H7 (cell line): ENCODE measurements around the gene NLN. TPM values are rescaled to one million over a fixed set of nuclear protein-coding genes. Genes with fewer than 3 reads are reported as not detected.
"Not testable (repeated sequence)": the region's sequence is repeated elsewhere in the genome, so short reads cannot be mapped to it uniquely, and the experiment has no call there.

ENCODE experiments used
- DNase-seq: peaks from one replicate; pipeline ENCODE4 v3.0.0; 2012
- H3K27me3 ChIP-seq: 2 replicates; pipeline ENCODE4 v1.6.0; 2011; ENCODE audit warnings: mild to moderate bottlenecking, low read length; ENCODE audit not compliant: control insufficient read depth, insufficient read depth
- H3K36me3 ChIP-seq: replicated peaks from 2 replicates; pipeline ENCODE4 v1.5.1; 2011; ENCODE audit warnings: low read length; ENCODE audit not compliant: control insufficient read depth, insufficient read depth
- H3K4me3 ChIP-seq: 2 replicates; pipeline ENCODE4 v1.5.1; 2011; ENCODE audit warnings: low read depth, mild to moderate bottlenecking, control low read depth, low read length, moderate library complexity; ENCODE audit not compliant: insufficient read depth
- total RNA-seq: library from RNA; depleted of rRNA; stranded (reverse); fragments of >200 nt; shearing (Covaris generic); gene quantifications from 2 replicates; pipeline ENCODE4 v1.2.3, GENCODE V29; 2014

The NLN gene
- total RNA-seq, 1 experiment from 2014 or later, result 121 TPM

GRCh38 chr5:65832603-65833228 is 110.7 kb downstream of the NLN start:
- H3K36me3 ChIP-seq, result no peaks in the 10 kb centered on the region; the same call in 1 of the 2 replicates
- H3K27me3 ChIP-seq, result no peaks in the 10 kb centered on the region
- no peak for DNase-seq
- no peak overlapping the region for H3K4me3 ChIP-seq

- H3K36me3 ChIP-seq, result no peaks in the 10 kb centered on the region; the same call in 1 of the 2 replicates
- no peak for DNase-seq
- no peaks in the 10 kb centered on the region for H3K27me3 ChIP-seq
- no peak overlapping the region for H3K4me3 ChIP-seq
Observed at GRCh38 chr5:65833780-65834179, 111.8 kb downstream of the NLN start.

GRCh38 chr5:65834306-65834705 is 112.3 kb downstream of the NLN start:
- Histone ChIP-seq H3K27me3 (no peaks in the 10 kb centered on the region), H3K4me3 (no peak overlapping the region), H3K36me3 (no peaks in the 10 kb centered on the region; the same call in 1 of the 2 replicates)
- DNase-seq, result no peak

GRCh38 chr5:65835191-65835590 is 113.2 kb downstream of the NLN start:
- Histone ChIP-seq H3K4me3 (no peak overlapping the region), H3K36me3 (no peaks in the 10 kb centered on the region; the same call in 1 of the 2 replicates), H3K27me3 (no peaks in the 10 kb centered on the region)
- DNase-seq, result no peak

GRCh38 chr5:65837139-65837538 is 115.1 kb downstream of the NLN start:
- H3K27me3 ChIP-seq, result no peaks in the 10 kb centered on the region
- H3K4me3 ChIP-seq, result no peak overlapping the region
- no peak for DNase-seq
- no peaks in the 10 kb centered on the region; the same call in 1 of the 2 replicates for H3K36me3 ChIP-seq

GRCh38 chr5:65839170-65839569 is 117.2 kb downstream of the NLN start:
- not testable (repeated sequence) for H3K27me3 ChIP-seq, DNase-seq, H3K4me3 ChIP-seq, H3K36me3 ChIP-seq

- no peaks in the 10 kb centered on the region for H3K36me3 ChIP-seq
- no peak overlapping the region for H3K4me3 ChIP-seq
- H3K27me3 ChIP-seq, result no peaks in the 10 kb centered on the region
- no peak for DNase-seq
Observed at GRCh38 chr5:65840071-65840470, 118.1 kb downstream of the NLN start.

GRCh38 chr5:65844763-65845162 is 122.8 kb downstream of the NLN start:
- DNase-seq, H3K4me3 ChIP-seq, H3K36me3 ChIP-seq, H3K27me3 ChIP-seq: not testable (repeated sequence)

- no peak for DNase-seq
Observed at GRCh38 chr5:65846101-65846500, 124.1 kb downstream of the NLN start.

GRCh38 chr5:65847019-65847418 is 125.0 kb downstream of the NLN start:
- DNase-seq, H3K4me3 ChIP-seq, H3K36me3 ChIP-seq, H3K27me3 ChIP-seq: not testable (repeated sequence)

More at GRCh38 chr5:65846101-65846500, 124.1 kb downstream of the NLN start:
- H3K36me3 ChIP-seq, result no peaks in the 10 kb centered on the region
- H3K27me3 ChIP-seq, result no peaks in the 10 kb centered on the region
- H3K4me3 ChIP-seq, result no peak overlapping the region

GRCh38 chr5:65849918-65850317 is 127.9 kb downstream of the NLN start:
- H3K36me3 ChIP-seq, DNase-seq, H3K27me3 ChIP-seq, H3K4me3 ChIP-seq: not testable (repeated sequence)

GRCh38 chr5:65854925-65855324 is 132.9 kb downstream of the NLN start:
- DNase-seq, result no peak
- H3K4me3 ChIP-seq, result no peak overlapping the region

GRCh38 chr5:65855766-65856315 is 133.8 kb downstream of the NLN start:
- Histone ChIP-seq H3K4me3 (no peak overlapping the region), H3K27me3 (no peaks in the 10 kb centered on the region), H3K36me3 (no peaks in the 10 kb centered on the region)
- no peak for DNase-seq

More at GRCh38 chr5:65854925-65855324, 132.9 kb downstream of the NLN start:
- no peaks in the 10 kb centered on the region for H3K36me3 ChIP-seq
- H3K27me3 ChIP-seq, result no peaks in the 10 kb centered on the region

GRCh38 chr5:65856520-65856919 is 134.5 kb downstream of the NLN start:
- H3K4me3 ChIP-seq, result no peak overlapping the region
- no peaks in the 10 kb centered on the region for H3K36me3 ChIP-seq
- no peaks in the 10 kb centered on the region for H3K27me3 ChIP-seq
- no peak for DNase-seq

GRCh38 chr5:65858316-65858715 is 136.3 kb downstream of the NLN start:
- no peaks in the 10 kb centered on the region for H3K36me3 ChIP-seq
- DNase-seq, result no peak
- no peaks in the 10 kb centered on the region for H3K27me3 ChIP-seq
- H3K4me3 ChIP-seq, result no peak overlapping the region
